Mesenteric fat pad (tissue), 1 donor: ENCODE measurements around the gene GGTA1. TPM values are rescaled to one million over a fixed set of nuclear protein-coding genes. Genes with fewer than 3 reads are reported as not detected.
A peak's percentile ranks its signal among the peaks of the same experiment; 100 is the strongest.
"Not testable (repeated sequence)": the region's sequence is repeated elsewhere in the genome, so short reads cannot be mapped to it uniquely, and the experiment has no call there.

ENCODE experiments used
- DNase-seq: peaks from one replicate; pipeline ENCODE4 v3.0.0-alpha.2; 2020; ENCODE audit warnings: low spot score
- long read RNA-seq: library from polyadenylated mRNA; unstranded; transcript quantifications from one replicate; pipeline ENCODE4 v2.0.0, GENCODE V29; 2020
- total RNA-seq: library from RNA; stranded (reverse); fragmentation: NEBNext Ultra II Directional; extraction: Animal tissue kit (Norgen Biotek cat#: 25700); gene quantifications from one replicate; pipeline ENCODE4 v1.2.1, GENCODE V29; 2021
- donor health status: DM: yes; HTN: yes; CAD: no.

Gene GGTA1
- total RNA-seq, result 6.0 TPM
- long read RNA-seq, transcript GGTA1P-203 (6 exons, 1,487 nt), result major isoform, 7 of 13 reads
- long read RNA-seq, partial matches to known transcripts, result 0 of 13 reads
- long read RNA-seq, other reads (novel, unspliced or antisense), result 3 of 13 reads

DNA sequence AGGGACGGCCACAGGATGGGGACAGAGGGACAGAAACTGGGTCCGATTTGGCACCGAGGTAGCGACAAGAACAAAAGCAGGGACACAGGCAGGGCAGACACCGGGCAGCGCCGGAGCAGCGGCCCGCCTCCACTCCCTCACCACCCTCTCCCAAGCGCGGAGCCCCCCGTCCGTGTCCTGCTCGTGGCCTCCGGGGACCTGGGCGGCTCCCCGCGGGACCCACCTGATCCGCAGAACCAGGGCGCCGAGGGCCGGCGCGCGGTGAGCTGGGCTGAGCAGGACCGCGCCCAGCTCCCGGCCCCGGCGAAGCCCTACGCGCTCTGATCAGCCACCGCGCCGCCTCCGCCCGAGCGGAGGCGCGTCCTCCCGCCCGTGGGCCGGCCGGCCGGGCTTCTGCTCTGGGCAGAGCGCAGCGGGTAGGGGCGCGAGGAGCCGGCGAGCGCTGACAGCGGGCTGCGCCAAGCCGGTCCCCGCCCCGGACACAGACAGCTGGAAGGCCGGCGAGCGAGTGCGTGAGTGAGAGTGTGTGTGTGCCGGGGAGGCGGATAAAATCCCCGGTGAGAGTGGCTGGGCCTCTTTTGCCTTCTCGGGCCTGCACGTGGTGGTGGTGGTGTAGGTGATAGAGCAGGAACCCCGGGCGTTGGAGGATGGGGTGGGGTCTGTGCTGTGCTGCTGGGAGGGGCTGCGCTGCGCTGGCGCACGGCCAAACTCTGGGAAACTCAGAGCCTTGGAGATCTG is at the start of gene GGTA1:
Gene GGTA1, minus strand, starts transcription at position 418 of the 738 bp plus-strand sequence. CDS start 31,922 bp downstream, outside the sequence.
- peak; percentile 91 for DNase-seq

DNA sequence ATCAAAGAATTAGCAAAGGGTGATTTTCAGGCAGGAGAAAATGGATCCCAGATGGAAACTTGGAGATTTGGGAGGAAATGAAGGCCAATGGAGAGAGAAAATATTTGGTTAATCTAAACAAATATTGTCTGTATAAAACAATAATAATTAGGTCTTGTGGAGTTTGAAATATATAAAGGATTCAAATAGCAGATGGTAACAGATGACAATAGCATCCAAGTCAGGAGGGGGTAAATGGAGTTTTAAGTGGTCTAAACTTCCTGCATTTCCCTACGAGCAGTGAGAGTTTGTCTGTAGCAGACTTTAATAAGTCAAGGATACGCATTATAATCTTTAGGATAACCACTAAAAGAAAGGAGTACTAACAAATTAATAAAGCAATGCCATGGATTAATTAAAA is 49.0 kb upstream of the GGTA1 start:
- no peak for DNase-seq

DNA sequence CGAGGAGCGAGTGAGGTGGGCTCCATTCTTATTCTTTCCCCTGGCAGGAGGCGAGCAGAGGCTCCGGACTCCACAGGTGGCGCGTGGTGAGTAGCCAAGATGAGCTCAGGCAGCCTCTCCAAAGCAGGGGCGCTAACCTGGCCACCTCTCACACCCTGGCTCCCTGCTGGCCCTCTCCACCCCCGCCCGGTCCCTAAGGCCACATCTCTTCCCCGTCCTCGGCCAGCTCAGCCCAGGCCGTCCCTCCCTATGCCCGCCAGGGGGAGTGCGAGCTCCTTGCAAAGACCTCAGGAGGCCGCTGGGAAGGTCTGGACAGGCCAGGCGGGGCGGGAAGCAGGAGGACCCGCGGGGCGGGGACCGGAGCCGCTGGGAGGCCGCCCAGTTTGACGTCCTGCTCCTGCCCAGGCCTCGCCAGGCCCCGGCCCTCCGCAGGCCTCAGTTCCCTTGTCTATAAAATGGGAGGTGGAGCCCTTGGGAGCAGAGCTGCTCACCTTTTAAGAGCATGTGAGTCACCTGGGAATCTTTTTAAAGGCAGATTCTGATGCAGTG is 46.3 kb upstream of the GGTA1 start:
- DNase-seq, result peak; percentile 98

DNA sequence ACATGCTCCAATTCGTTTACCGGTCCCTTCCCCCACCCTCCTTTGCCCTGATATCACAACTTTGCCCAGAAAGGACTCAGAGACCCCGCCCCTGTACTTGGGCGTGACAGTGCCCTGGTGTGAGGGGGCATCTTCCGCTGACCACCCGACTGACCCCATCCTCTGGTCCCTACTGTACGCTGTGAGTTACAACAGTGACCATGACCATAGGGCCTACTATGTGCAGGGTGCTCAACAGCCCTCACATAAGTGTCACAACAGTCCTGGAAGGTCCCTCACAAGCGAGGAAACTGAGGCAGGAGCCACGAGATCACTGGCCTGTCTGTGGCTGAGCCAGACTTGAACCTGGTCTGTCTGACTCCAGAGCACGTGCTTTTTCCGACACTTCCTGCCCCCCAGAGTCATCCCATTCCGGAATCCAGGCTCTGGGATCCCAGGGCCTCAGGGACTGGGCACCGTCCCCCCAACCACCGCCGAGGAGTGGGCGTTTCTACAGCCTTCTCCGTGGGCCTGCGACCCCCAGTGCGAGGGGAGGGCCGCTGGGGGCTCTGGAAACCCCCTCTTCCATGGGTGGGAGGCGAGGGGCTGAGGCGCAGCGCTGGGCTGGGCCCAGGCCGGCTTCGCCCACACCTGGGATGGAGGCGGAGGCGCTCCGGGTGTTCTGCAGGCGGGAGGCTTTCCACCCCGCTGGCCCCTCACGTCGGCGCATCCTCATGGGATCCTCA is 45.7 kb upstream of the GGTA1 start:
- DNase-seq, result no peak

DNA sequence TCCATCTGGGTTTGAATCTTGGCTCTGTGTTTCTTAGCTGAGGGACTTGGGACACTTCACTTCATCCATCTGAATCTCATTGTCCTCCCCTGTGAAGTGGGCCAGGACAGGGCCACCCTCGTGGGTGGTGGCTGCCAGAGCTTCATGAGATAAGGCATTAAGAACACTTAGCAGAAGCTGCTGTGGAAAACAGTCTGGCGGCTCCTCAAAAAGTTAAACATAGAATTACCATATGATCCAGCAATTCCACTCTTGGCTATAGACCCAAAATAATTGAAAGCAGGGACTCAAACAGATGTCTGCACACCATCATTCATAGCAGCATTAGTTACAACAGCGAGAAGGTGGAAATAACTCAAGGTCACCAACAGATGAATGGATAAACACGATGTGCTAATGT is 42.4 kb upstream of the GGTA1 start:
- DNase-seq, result no peak

DNA sequence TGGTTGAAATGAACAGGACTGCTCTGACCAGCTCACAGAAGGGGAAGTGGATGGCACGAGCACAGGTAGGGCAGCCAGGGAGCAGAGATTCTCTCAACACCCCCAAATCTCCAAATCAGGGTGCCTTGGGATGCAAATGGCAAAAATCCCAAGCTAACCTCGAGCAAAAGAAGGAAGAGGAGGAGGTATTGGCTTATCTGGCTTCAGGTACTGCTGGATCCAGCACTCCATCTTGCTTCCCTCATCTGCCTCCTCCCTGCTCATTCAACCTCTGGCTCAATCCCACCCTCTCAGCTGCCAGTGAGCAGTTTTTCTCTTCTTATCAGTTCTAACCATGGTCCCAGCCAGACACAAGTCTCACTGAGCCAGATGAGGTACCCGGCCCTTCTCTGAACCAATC is 41.6 kb upstream of the GGTA1 start:
- no peak for DNase-seq

DNA sequence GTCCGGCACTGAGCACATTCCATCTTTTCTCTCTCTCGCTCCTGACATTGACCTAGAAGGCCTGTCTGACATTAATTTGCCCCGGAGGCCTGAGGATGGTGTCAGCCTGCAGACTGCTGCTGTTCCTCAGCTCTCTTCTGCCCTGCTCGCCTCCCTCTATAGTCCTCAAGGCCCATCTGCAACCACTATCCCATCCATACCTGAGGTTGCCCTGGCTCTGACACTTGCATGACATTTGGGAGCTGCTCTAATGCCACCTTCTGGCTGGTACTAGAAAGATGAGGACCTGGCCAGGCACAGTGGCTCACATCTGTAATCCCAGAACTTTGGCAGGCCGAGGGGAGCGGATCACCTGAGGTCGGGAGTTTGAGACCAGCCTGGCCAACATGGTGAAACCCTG is 38.6 kb upstream of the GGTA1 start:
- no peak for DNase-seq

DNA sequence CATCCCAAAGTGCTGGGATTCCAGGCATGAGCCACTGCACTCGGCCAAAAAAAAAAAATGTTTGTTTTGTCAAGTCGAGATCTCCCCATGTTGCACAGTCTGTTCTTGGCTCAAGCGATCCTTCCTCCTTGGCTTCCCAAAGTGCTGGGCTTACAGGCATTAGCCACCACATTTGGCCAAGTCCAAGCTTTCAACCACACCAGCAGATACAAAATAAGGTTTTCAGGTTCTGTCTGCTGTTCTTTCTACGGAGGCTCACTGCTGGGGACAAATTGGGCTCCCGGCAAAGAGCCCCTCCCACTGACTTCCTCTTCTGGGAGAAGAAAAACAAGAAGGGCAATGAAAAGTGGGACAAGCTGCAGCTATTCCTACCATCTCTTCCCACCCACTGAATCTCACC is 37.6 kb upstream of the GGTA1 start:
- DNase-seq, result no peak

DNA sequence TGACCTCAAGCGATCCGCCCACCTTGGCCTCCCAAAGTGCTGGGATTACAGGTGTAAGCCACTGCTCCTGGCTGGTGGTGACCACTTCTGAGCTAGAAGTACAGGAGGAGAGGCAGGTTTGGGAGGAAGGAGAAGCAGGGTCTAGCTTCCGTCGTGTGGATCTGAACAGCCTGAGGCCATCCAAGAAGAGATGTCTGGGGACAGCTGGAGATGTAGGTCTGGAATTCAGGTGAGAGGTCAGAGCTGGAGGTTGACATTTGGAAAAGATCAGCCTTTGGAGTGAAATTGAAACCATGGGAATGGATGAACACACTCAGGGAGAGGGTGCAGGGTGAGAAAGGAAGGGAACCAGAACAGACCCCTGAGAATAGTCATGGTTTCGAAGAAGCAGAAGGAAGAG is 33.2 kb upstream of the GGTA1 start:
- no peak for DNase-seq

DNA sequence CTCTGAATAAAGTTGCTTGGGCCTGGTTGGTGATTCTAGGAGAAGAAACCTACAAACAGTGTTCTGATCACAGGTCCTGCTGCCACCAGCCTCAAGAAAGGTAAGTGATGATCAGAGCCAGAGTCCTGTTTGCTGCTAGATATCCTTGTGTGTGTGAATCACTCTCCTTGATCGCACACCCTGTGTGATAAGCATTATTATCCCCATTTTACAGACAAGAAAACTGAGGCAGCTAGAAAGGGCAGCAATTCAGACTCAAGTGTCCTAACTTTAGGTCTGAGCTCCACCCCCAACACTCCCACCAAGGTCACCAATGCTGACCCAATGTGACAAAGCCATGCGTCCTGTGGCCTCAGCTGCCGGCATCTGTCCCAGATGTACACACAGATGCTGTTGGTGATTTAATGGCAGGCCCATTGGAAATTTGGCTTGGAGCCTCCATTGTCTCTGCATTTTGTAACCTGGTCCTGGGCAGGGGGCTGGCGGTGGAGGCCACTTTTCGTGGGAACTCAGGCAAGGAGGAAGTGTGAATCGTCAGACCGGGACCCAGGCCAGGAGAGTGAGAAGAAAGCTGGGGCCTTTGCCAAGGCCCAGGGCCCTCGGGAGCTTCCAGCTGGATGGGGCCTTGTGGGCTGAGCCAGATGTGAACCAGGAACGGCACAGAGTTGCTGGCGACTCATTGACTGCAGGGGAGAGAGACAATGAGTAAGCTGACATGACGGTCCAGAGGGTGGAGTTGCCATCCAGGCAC is 29.8 kb upstream of the GGTA1 start:
- DNase-seq, result peak; percentile 96

DNA sequence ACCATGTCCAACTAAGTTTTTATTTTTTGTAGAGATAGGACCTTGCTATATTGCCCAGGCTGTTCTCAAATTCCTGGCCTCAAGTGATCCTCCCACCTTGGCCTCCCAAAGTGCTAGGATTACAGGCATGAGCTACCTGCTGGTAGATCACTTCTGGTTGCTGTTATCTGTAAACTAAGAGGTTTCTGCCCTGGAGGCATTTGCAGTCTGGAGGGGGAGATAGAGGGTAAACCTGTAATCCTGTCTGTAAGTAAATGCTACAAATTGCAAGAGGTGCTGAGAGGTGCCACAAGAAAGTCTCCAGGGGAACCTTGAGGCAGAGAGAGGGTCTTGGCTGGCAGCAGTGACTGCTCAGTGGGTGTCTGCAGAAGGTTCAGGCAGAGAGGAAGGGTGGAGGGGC is 29.0 kb upstream of the GGTA1 start:
- DNase-seq, result no peak

DNA sequence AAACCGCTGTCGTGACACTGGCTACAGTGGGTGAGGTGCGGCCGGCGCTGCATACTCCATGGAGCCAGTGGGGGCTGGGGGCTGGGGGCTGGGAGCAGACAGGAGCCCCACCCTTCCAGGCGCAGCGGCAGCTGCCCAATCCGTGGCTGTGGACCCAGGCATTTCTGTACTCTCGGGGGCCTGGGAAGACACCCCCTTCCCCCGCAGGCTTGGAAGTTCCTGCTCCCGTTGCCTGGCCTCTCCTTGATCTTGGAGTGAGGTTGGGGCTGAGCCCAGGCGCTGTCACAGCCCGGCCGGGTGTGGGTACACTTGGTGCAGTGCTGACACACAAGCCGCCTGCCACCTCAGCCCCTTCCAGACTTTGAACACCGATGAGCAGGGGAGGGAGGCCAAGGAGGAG is 27.7 kb upstream of the GGTA1 start:
- no peak for DNase-seq

DNA sequence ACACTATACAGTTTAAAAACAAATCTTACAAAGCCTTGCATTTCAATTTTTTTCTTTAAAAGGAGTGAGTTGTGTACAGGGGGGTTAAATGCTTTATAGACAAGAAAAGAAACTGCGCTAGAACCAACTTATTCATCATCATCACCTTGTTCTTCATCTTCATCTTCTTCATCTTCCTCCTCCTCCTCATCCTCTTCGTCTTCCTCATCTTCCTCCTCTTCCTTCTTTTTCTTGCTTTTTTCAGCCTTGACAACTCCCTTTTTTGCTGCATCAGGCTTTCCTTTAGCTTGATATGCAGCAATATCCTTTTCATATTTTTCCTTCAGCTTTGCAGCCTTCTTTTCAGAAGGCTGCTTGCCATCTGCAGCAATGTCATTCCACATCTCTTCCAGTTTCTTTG is 20.0 kb upstream of the GGTA1 start:
- DNase-seq, result not testable (repeated sequence)

DNA sequence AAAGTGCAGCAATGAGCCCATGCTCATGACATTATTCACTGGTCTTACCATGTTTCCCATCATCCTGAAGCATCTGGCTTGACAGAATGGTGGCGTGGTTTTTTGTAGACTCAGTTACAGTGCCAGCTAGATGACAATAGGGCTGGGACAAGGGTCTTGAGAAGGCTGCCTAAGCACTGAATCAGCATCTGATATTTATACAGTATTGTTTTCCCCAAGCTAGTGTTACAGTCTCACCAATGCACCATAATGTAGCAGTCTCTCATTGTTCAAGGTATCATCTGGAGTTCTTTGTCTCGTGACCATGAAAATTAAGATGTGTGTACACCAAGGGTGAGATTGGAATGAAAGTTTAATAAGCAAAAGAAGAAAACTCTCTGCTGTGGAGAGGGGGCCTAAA is 19.0 kb upstream of the GGTA1 start:
- no peak for DNase-seq

DNA sequence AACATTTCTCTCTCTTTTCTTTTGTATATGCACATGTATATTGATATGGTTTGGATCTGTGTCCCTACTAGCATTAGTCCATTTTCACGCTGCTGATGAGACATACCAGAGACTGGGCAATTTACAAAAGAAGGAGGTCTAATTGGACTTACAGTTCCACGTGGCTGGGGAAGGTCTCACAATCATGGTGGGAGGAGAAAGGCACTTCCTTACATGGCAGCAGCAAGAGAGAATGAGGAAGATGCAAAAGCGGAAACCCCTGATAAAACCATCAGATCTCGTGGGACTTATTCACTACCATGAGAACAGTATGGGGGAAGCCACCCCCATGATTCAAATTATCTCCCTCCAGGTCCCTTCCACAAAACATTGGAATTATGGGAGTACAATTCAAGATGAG is 13.5 kb upstream of the GGTA1 start:
- not testable (repeated sequence) for DNase-seq

DNA sequence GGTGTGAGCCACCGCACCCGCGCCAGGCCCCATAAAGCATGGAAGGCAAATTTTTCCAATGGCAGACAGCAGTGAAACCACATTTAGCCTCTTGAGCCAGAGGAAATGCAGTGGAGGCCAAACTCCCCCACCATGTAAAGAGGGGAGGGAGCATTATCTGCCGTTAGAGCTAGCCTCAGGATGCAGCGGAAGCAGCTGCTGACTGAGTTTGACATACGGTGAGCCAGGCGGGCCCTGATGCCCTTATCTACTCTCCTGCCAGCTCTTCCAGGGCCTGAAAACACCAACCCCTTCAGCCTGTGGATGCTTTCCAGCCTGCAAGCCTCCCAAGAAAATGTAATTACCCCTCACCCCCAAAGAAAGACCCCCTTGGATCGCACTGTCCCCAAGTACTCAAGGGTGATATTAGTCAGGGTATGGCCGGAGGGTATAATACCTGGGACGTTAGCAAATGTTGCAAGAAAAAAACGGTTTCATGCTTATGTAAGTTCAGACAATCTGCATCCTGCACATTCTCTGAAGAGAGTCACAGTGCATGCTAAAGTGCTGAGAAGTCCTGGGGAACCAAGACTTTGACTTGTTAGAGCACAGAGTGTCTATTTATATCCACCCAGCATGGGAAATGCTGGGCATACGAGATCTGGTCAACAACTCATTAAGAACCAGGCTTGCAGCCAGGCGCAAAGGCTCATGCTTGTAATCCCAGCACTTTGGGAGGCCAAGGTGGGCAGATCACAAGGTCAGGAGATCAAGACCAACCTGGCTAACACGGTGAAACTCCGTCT is 11.3 kb upstream of the GGTA1 start:
- DNase-seq, result no peak

DNA sequence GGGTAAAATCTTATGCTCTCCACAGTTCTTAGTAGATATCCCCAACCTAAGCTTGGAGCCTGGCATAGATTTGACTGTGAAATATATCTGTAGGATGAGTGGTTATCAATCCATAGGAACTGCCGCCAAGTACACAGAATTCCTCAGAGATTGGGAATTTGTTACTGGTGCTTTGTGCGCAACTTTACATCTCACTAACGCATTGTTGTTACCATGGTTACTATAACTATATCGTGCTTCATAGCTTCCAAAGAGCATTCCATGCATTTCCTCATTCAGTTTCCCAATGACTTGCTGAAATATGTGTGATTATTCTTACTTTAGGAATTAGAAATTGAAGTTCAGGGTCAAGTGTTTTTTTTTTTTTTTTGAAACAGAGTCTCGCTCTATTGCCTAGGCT is 9.5 kb upstream of the GGTA1 start:
- DNase-seq, result no peak

DNA sequence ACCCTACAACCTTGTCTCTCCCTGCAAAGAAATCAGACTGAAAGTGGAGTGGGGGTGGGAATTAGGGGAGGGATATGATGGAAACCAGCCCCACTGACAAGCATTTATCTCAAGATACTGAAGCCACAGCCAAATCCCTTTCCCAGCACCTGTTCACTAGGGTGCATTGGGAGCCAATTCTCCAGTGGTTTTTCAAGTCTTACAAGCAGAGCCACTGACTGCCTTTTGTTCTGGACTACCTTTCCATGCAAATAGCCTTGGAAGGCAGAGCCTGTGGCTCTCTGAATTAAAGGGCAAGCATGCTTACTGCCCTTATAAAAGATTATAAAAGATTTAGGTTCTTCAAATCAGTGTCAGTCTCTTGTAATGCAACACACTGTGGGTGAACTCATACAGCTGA is 8.8 kb upstream of the GGTA1 start:
- no peak for DNase-seq

DNA sequence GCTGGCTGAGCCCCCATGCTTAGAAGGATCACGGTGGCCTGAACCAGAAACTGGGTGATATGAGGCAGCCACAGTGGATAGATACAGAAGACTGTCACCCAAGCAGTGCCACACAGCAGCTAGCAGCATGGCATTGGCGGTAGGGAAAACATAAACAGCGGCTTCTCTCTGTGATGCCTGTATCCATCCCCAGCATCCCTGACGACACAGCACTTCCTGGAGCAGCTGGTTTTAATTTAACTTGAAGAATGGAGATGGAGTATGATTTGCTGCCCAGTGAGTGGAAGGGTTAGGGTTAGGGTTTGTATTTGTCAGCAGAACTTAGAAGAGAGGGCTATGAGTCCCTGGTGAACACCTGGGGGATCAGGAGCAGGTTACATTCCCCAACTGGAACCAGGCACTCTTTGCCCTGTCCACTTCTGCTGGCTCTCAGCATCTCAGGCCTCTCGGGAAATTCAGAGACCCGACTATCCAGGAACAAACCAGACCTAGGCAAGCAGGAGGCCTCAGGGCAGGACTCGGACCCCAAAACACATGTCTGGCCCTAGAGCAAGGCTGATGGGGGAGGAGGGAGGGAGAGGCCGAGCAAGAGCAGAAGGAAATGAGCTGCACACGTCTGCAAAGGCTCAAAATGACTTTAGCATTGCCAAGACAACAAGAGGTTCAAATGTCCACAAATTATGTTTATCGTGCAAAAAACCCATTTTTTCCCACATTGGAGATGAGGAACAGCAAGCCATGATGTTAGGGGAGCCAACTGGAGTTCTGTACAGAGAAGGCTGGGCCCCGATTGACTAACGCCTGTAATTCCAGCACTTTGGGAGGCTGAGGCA is 6.5 kb upstream of the GGTA1 start:
- no peak for DNase-seq

DNA sequence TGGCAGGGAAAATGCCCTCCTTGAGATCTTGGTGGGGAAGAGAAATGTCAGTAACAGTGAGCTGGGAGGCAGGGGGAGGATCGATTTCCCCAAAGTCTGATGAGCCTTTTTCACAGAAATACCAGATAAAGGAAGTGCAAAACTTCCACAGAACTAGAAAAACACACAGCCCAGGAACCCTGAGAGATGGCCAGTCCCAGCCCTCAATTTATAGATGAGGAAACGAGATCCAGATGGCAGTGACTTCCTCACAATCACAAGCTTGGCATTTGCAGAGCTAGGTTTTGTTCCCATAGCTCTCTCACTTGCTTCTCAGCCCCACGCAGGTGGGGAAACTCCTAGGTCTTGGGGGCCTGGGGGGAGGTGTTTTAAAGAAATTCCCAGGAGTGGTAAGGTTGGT is 3.8 kb upstream of the GGTA1 start:
- no peak for DNase-seq
